ENCODE measurements around the gene EFCAB6.

Gene EFCAB6

GRCh38 chr22:43483669-43484068 lies 328.4 kb downstream of the EFCAB6 start:
- H3K27me3 ChIP-seq (replicated peaks; ENCODE audit: control insufficient read depth, insufficient read depth, low read length): no peaks in the 10 kb centered on the region; the same call in 1 of the 2 replicates
- H3K36me3 ChIP-seq (ENCODE audit: control insufficient read depth, insufficient read depth, low read length): no peaks in the 10 kb centered on the region
- DNase-seq (ENCODE audit: extremely low read depth, insufficient read length): no peak
- no peak for TF ChIP-seq CTCF (IDR thresholded peaks at IDR 0.05; ENCODE audit: insufficient read depth, low read length, poor library complexity, severe bottlenecking)
- no peak overlapping the region for H3K4me3 ChIP-seq (replicated peaks; ENCODE audit: low read depth, low read length)

GRCh38 chr22:43483266-43483665 lies 328.8 kb downstream of the EFCAB6 start:
- no peak for TF ChIP-seq CTCF (IDR thresholded peaks at IDR 0.05; ENCODE audit: insufficient read depth, low read length, poor library complexity, severe bottlenecking)
- H3K27me3 ChIP-seq (replicated peaks; ENCODE audit: control insufficient read depth, insufficient read depth, low read length): no peaks in the 10 kb centered on the region; the same call in 1 of the 2 replicates
- no peak for DNase-seq (ENCODE audit: extremely low read depth, insufficient read length)

GRCh38 chr22:43482318-43482625 lies 329.8 kb downstream of the EFCAB6 start:
- no peak overlapping the region for H3K4me3 ChIP-seq (replicated peaks; ENCODE audit: low read depth, low read length)
- H3K27me3 ChIP-seq (replicated peaks; ENCODE audit: control insufficient read depth, insufficient read depth, low read length): no peaks in the 10 kb centered on the region; the same call in 1 of the 2 replicates
- TF ChIP-seq CTCF (IDR thresholded peaks at IDR 0.05; ENCODE audit: insufficient read depth, low read length, poor library complexity, severe bottlenecking): no peak
- DNase-seq (ENCODE audit: extremely low read depth, insufficient read length): no peak
- no peaks in the 10 kb centered on the region for H3K36me3 ChIP-seq (ENCODE audit: control insufficient read depth, insufficient read depth, low read length)

More at GRCh38 chr22:43483266-43483665, 328.8 kb downstream of the EFCAB6 start:
- no peak overlapping the region for H3K4me3 ChIP-seq (replicated peaks; ENCODE audit: low read depth, low read length)
- H3K36me3 ChIP-seq (ENCODE audit: control insufficient read depth, insufficient read depth, low read length): no peaks in the 10 kb centered on the region

- no peak for DNase-seq (ENCODE audit: extremely low read depth, insufficient read length)
- peak; percentile 39 for TF ChIP-seq CTCF (IDR thresholded peaks at IDR 0.05; ENCODE audit: insufficient read depth, low read length, poor library complexity, severe bottlenecking)
- no peaks in the 10 kb centered on the region; the same call in 1 of the 2 replicates for H3K27me3 ChIP-seq (replicated peaks; ENCODE audit: control insufficient read depth, insufficient read depth, low read length)
- H3K36me3 ChIP-seq (ENCODE audit: control insufficient read depth, insufficient read depth, low read length): no peaks in the 10 kb centered on the region
- no peak overlapping the region for H3K4me3 ChIP-seq (replicated peaks; ENCODE audit: low read depth, low read length)
These were observed 330.4 kb downstream of the EFCAB6 start for GRCh38 chr22:43481568-43482317.

- H3K4me3 ChIP-seq (replicated peaks; ENCODE audit: low read depth, low read length): no peak overlapping the region
- TF ChIP-seq CTCF (IDR thresholded peaks at IDR 0.05; ENCODE audit: insufficient read depth, low read length, poor library complexity, severe bottlenecking): no peak
- H3K36me3 ChIP-seq (ENCODE audit: control insufficient read depth, insufficient read depth, low read length): no peaks in the 10 kb centered on the region
- H3K27me3 ChIP-seq (replicated peaks; ENCODE audit: control insufficient read depth, insufficient read depth, low read length): no peaks in the 10 kb centered on the region
- no peak for DNase-seq (ENCODE audit: extremely low read depth, insufficient read length)
These were observed 332.1 kb downstream of the EFCAB6 start for GRCh38 chr22:43479962-43480361.

Measured in GM06990 (cell line).